GM23338 (cell line): ENCODE results near the gene B3GALNT1. TPM values are rescaled to one million over a fixed set of nuclear protein-coding genes. Genes with fewer than 3 reads are reported as not detected.

Experiments used
- ATAC-seq: fragments of 200-7000 bp; cut with Tn5 transposase; 3 replicates; pipeline ENCODE4 v1.9.1; 2020
- DNase-seq: peaks from one replicate; pipeline ENCODE4 v3.0.0-alpha.2; 2015; ENCODE audit warnings: low spot score
- H2AFZ ChIP-seq: fragments of 200-600 bp; sonication (generic); 2 replicates; pipeline ENCODE4 v1.8.0; 2016; ENCODE audit warnings: antibody characterized with exemption, mild to moderate bottlenecking, moderate library complexity
- H3F3A ChIP-seq: fragments of 200-600 bp; sonication (generic); replicated peaks from 2 replicates; pipeline ENCODE4 v1.8.0; 2017; ENCODE audit warnings: antibody characterized with exemption, mixed run types, low read depth
- H3K27ac ChIP-seq: fragments of 200-600 bp; sonication (generic); 2 replicates; pipeline ENCODE4 v1.6.1; 2016; ENCODE audit warnings: low read depth
- H3K27me3 ChIP-seq: fragments of 200-600 bp; sonication (generic); 2 replicates; pipeline ENCODE4 v1.8.0; 2016; ENCODE audit warnings: mild to moderate bottlenecking, mixed run types, moderate library complexity; ENCODE audit not compliant: insufficient read depth
- H3K36me3 ChIP-seq: fragments of 200-600 bp; sonication (generic); 2 replicates; pipeline ENCODE4 v1.8.0; 2016; ENCODE audit warnings: mild to moderate bottlenecking; ENCODE audit not compliant: insufficient read depth
- H3K4me1 ChIP-seq: fragments of 200-600 bp; sonication (generic); 2 replicates; pipeline ENCODE4 v1.8.0; 2016; ENCODE audit warnings: mild to moderate bottlenecking, moderate library complexity; ENCODE audit not compliant: insufficient read depth
- H3K4me2 ChIP-seq: fragments of 200-600 bp; sonication (generic); 2 replicates; pipeline ENCODE4 v1.7.1; 2017; ENCODE audit warnings: mixed run types
- H3K4me3 ChIP-seq: fragments of 200-600 bp; sonication (generic); 2 replicates; pipeline ENCODE4 v1.6.1; 2016; ENCODE audit warnings: mixed run types
- H3K79me2 ChIP-seq: fragments of 200-600 bp; sonication (generic); replicated peaks from 2 replicates; pipeline ENCODE4 v1.8.0; 2017; ENCODE audit warnings: mild to moderate bottlenecking; ENCODE audit not compliant: insufficient read depth
- H3K9me2 ChIP-seq: fragments of 200-600 bp; sonication (generic); 2 replicates; pipeline ENCODE4 v1.8.0; 2017; ENCODE audit not compliant: insufficient read depth
- H4K20me1 ChIP-seq: fragments of 200-600 bp; sonication (generic); replicated peaks from 2 replicates; pipeline ENCODE4 v1.8.0; 2017; ENCODE audit warnings: mild to moderate bottlenecking; ENCODE audit not compliant: insufficient read depth
- H3K27ac Mint-ChIP-seq: 2 replicates; pipeline ENCODE4 v1.8.0; 2020; ENCODE audit warnings: inconsistent platforms, mild to moderate bottlenecking, moderate library complexity, mixed read lengths
- H3K27me3 Mint-ChIP-seq: 3 replicates; pipeline ENCODE4 v1.8.0; 2022; ENCODE audit warnings: low read depth, mild to moderate bottlenecking, moderate library complexity, mixed read lengths, inconsistent platforms; ENCODE audit not compliant: insufficient read depth, poor library complexity
- H3K36me3 Mint-ChIP-seq: 3 replicates; pipeline ENCODE4 v1.8.0; 2021; ENCODE audit warnings: low read depth, mild to moderate bottlenecking, inconsistent platforms, moderate library complexity, mixed read lengths
- H3K4me1 Mint-ChIP-seq: 3 replicates; pipeline ENCODE4 v1.8.0; 2020; ENCODE audit warnings: mild to moderate bottlenecking, inconsistent platforms, mixed read lengths
- H3K4me3 Mint-ChIP-seq: 3 replicates; pipeline ENCODE4 v1.8.0; 2021; ENCODE audit warnings: moderate library complexity, mild to moderate bottlenecking, inconsistent platforms, mixed read lengths
- H3K9me3 Mint-ChIP-seq: 3 replicates; pipeline ENCODE4 v1.8.0; 2020; ENCODE audit warnings: moderate library complexity, mild to moderate bottlenecking, inconsistent platforms, mixed read lengths
- CREB1 ChIP-seq: fragments of 250-450 bp; sonication (Bioruptor Pico); IDR thresholded peaks from 2 replicates; pipeline ENCODE4 v1.5.0; 2020; ENCODE audit warnings: low read depth, mild to moderate bottlenecking, moderate library complexity
- CTCF ChIP-seq, 2 experiments: fragments of 200-600 bp in 1 of 2; sonication (generic) in 1 of 2; conservative IDR thresholded peaks; 2 replicates each; pipeline versions ENCODE4 v1.5.1 to v1.6.1; 2016 to 2017; ENCODE audit warnings: antibody characterized with exemption in 2 of 2, low read depth in 2 of 2, mild to moderate bottlenecking in 2 of 2, moderate library complexity in 1 of 2
- EZH2phosphoT487 ChIP-seq: fragments of 200-600 bp; sonication (generic); IDR thresholded peaks from one replicate; pipeline ENCODE4 v1.8.1; 2018; ENCODE audit warnings: antibody characterized with exemption; ENCODE audit not compliant: unreplicated experiment
- JUNB ChIP-seq: IDR thresholded peaks from one replicate; pipeline ENCODE4 v1.6.1; 2016; ENCODE audit warnings: antibody characterized with exemption; ENCODE audit not compliant: unreplicated experiment
- ZNF114 ChIP-seq: fragments of 250-450 bp; sonication (Bioruptor Pico); IDR thresholded peaks from 2 replicates; pipeline ENCODE4 v1.5.0; 2020; ENCODE audit warnings: mild to moderate bottlenecking, moderate library complexity
- ZNF331 ChIP-seq: fragments of 250-450 bp; sonication (Bioruptor Pico); IDR thresholded peaks from 2 replicates; pipeline ENCODE4 v1.5.0; 2020; ENCODE audit warnings: low read depth, mild to moderate bottlenecking, moderate library complexity
- polyA plus RNA-seq: library from polyadenylated mRNA; unstranded; fragments of >200 nt; fragmentation: Nextera tagmentation; extraction: Ambion mirVana; gene quantifications from 2 replicates; pipeline ENCODE4 v1.2.1, GENCODE V29; 2016
- total RNA-seq: library from RNA; depleted of rRNA; stranded (reverse); fragments of >200 nt; shearing (Covaris generic); gene quantifications from 2 replicates; pipeline ENCODE4 v1.2.3, GENCODE V29; 2014
- TF ChIP-seq, protein P1 (sequence below): fragments of 250-450 bp; sonication (Bioruptor Pico); IDR thresholded peaks from 2 replicates; pipeline ENCODE4 v1.5.0; 2020; ENCODE audit warnings: mild to moderate bottlenecking, moderate library complexity

B3GALNT1 gene
- total and polyA plus RNA-seq, 2 experiments from 2014 or later: 3.3 to 5.9 TPM

GRCh38 chr3:161103776-161104385, 1.3 kb downstream of the B3GALNT1 start (continued):
- TF ChIP-seq, protein P1, sequence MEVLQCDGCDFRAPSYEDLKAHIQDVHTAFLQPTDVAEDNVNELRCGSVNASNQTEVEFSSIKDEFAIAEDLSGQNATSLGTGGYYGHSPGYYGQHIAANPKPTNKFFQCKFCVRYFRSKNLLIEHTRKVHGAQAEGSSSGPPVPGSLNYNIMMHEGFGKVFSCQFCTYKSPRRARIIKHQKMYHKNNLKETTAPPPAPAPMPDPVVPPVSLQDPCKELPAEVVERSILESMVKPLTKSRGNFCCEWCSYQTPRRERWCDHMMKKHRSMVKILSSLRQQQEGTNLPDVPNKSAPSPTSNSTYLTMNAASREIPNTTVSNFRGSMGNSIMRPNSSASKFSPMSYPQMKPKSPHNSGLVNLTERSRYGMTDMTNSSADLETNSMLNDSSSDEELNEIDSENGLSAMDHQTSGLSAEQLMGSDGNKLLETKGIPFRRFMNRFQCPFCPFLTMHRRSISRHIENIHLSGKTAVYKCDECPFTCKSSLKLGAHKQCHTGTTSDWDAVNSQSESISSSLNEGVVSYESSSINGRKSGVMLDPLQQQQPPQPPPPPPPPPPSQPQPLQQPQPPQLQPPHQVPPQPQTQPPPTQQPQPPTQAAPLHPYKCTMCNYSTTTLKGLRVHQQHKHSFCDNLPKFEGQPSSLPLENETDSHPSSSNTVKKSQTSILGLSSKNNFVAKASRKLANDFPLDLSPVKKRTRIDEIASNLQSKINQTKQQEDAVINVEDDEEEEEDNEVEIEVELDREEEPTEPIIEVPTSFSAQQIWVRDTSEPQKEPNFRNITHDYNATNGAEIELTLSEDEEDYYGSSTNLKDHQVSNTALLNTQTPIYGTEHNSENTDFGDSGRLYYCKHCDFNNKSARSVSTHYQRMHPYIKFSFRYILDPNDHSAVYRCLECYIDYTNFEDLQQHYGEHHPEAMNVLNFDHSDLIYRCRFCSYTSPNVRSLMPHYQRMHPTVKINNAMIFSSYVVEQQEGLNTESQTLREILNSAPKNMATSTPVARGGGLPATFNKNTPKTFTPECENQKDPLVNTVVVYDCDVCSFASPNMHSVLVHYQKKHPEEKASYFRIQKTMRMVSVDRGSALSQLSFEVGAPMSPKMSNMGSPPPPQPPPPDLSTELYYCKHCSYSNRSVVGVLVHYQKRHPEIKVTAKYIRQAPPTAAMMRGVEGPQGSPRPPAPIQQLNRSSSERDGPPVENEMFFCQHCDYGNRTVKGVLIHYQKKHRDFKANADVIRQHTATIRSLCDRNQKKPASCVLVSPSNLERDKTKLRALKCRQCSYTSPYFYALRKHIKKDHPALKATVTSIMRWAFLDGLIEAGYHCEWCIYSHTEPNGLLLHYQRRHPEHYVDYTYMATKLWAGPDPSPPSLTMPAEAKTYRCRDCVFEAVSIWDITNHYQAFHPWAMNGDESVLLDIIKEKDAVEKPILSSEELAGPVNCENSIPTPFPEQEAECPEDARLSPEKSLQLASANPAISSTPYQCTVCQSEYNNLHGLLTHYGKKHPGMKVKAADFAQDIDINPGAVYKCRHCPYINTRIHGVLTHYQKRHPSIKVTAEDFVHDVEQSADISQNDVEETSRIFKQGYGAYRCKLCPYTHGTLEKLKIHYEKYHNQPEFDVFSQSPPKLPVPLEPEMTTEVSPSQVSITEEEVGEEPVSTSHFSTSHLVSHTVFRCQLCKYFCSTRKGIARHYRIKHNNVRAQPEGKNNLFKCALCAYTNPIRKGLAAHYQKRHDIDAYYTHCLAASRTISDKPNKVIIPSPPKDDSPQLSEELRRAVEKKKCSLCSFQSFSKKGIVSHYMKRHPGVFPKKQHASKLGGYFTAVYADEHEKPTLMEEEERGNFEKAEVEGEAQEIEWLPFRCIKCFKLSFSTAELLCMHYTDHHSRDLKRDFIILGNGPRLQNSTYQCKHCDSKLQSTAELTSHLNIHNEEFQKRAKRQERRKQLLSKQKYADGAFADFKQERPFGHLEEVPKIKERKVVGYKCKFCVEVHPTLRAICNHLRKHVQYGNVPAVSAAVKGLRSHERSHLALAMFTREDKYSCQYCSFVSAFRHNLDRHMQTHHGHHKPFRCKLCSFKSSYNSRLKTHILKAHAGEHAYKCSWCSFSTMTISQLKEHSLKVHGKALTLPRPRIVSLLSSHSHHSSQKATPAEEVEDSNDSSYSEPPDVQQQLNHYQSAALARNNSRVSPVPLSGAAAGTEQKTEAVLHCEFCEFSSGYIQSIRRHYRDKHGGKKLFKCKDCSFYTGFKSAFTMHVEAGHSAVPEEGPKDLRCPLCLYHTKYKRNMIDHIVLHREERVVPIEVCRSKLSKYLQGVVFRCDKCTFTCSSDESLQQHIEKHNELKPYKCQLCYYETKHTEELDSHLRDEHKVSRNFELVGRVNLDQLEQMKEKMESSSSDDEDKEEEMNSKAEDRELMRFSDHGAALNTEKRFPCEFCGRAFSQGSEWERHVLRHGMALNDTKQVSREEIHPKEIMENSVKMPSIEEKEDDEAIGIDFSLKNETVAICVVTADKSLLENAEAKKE (CRISPR knock-in tag): no peak
- TF ChIP-seq EZH2phosphoT487: no peak
- no peak for TF ChIP-seq CTCF (conservative IDR thresholded peaks at IDR 0.05; ENCODE audit: low read depth in 2 of 2)
- TF ChIP-seq ZNF331 (CRISPR knock-in tag): no peak
- TF ChIP-seq CREB1: no peak
- no peak for TF ChIP-seq ZNF114 (CRISPR knock-in tag)
- TF ChIP-seq JUNB: no peak

- Histone ChIP-seq H3K4me3 (no peak overlapping the region), H4K20me1 (no peaks in the 10 kb centered on the region), H3F3A (peaks cover 6% of the 10 kb centered on the region; the same call in 1 of the 2 replicates), H3K27me3 (peaks cover 27% of the 10 kb centered on the region), H3K4me1 (0 out of 2 replicates have a peak, but pooled peaks cover 6% of the 10 kb centered on the region), H3K79me2 (no peaks in the 10 kb centered on the region), H3K36me3 (no peaks in the 10 kb centered on the region), H3K9me2 (no peaks in the 10 kb centered on the region), H3K27ac (no peak overlapping the region), H3K4me2 (no peak overlapping the region), H2AFZ (no peak overlapping the region)
- no peak for ATAC-seq
- H3K4me1 Mint-ChIP-seq: peaks cover 6% of the 10 kb centered on the region
- peaks cover 20% of the 10 kb centered on the region for H3K27me3 Mint-ChIP-seq
- H3K27ac Mint-ChIP-seq: no peak overlapping the region
- no peak for TF ChIP-seq JUNB
- peaks cover 7% of the 10 kb centered on the region; the same call in 2 of the 3 replicates for H3K9me3 Mint-ChIP-seq
- DNase-seq: no peak
- H3K4me3 Mint-ChIP-seq: no peak overlapping the region
- H3K36me3 Mint-ChIP-seq: peaks cover 3% of the 10 kb centered on the region; the same call in 1 of the 3 replicates
Observed at GRCh38 chr3:161101609-161102008, 3.5 kb downstream of the B3GALNT1 start.
